GM19468 (cell line): ENCODE measurements around the gene LRRC36.

ENCODE experiments used
- ATAC-seq: cut with Tn5 transposase; IDR thresholded peaks from one replicate; pipeline ENCODE4 v1.9.1; 2021; ENCODE audit warnings: mild to moderate bottlenecking, moderate library complexity, moderate number of reproducible peaks; ENCODE audit not compliant: unreplicated experiment; ENCODE audit errors: extremely low read depth

Gene LRRC36, protein sequence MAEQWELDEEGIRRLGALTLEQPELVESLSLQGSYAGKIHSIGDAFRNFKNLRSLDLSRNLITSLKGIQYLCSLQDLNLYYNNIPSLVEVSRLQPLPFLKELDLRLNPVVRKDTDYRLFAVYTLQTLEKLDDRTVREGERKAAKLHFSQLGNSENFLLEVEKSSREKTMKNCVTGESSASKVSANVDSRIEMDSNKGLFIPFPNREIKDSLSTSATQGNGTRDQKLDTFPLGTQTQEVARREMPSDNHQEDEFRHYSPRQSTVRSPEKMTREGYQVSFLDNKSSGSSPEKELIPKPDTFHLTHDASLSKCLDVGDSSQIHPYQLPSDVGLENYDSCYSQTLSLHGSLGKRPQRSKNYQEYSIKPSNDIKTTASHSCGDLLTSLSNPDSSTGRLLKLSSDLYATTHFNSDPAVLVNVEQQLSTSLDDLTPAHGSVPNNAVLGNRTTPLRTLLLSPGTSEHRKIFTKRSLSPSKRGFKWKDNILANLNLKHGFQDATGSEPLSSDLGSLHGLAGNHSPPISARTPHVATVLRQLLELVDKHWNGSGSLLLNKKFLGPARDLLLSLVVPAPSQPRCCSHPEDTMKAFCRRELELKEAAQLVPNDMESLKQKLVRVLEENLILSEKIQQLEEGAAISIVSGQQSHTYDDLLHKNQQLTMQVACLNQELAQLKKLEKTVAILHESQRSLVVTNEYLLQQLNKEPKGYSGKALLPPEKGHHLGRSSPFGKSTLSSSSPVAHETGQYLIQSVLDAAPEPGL

GRCh38 chr16:67326472-67327309 is at the start of gene LRRC36, which contains the start of gene KCTD19:
LRRC36 (plus strand) TSS chr16:67326815; CDS start chr16:67326863, 48 bp downstream.
KCTD19 (minus strand) TSS chr16:67326741; CDS start chr16:67326707, 34 bp downstream.
- ATAC-seq: no peak

- ATAC-seq: no peak
Observed at GRCh38 chr16:67277294-67277998, 49.2 kb upstream of the LRRC36 start.

DNA sequence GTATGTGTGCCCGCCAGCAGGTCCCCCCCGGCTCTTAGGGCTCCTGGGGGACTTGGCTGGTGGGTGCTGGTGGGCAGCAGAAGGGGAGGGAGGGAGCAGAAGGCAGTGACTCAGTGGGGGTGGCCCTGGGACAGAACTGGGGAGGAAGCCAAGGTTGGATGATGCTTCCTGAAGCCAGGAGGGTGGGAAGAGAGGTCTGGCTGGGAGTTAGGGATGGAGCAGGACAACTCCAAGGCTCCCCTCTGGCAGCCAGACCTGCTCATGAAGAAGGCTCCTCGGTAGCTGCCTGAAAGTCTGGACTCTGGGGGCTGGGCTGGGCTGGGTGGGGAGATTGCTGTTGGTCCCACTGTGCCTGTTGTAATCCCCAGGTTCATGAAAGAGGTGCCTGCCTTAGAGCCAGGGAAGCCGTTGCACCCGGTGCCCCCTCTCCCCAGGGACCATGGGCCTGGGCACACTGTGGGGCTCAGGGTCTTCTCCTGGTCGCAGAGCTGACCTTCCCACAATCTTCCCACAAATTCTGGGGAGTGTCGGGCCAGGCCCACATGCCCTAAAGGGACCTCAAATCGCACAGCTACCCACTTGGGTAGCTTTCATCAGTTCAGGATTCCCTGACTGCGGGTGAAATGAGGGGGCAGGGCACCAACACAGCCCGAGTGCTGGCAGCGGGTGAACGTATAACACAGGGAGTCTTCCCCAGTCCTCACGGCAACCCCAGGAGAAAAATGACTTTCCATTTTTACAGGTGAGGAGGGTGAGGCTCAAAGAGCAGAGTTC is 48.4 kb upstream of the LRRC36 start:
- no peak for ATAC-seq

GRCh38 chr16:67278773-67279295 is 47.8 kb upstream of the LRRC36 start:
- ATAC-seq: no peak

DNA sequence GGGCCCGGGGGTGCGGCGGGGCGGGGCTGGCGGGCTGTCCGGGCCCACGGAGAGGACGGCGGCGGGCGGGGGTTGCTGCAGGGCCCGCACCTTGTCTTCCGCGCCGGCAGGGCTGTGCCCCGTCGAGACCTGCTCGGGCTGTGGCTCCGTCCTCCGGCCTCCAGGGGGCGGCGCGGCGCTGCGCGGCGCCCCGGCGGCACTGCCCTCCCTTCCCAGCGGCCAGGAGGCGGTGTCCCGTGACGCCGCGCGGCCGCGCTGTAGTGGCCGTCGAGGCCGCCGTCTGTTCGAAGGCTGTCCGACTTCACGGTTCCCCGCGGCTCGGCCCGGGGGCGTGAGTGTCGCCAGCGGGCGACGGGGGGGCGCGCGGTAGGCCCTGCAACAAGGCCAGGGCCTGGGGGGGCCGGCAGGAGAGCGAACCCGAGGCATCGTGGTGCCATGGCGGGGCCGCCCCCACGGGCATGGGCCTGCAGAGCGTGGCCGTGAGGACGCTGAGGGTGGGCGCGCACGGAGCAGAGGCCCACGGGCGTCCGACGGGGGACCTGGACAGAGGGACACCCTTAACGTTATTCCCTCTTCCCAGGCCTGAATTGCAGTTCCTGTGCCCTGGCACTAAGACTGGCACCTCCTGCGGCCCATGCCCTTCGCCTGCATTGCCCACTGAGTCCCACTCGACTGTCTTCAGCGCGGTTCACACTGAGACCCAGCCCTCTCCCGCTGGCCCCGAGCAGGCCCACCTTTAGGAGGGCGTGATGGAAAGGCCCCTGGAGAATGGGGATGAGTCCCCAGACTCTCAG is 47.1 kb upstream of the LRRC36 start, which contains the start of gene PLEKHG4:
TSS of gene PLEKHG4 (plus strand) at position 237 of the 794 bp plus-strand sequence. CDS start at position 750, 513 bp downstream.
- ATAC-seq: peak; percentile 71

- no peak for ATAC-seq
Observed at GRCh38 chr16:67280090-67281015, 46.3 kb upstream of the LRRC36 start.

DNA sequence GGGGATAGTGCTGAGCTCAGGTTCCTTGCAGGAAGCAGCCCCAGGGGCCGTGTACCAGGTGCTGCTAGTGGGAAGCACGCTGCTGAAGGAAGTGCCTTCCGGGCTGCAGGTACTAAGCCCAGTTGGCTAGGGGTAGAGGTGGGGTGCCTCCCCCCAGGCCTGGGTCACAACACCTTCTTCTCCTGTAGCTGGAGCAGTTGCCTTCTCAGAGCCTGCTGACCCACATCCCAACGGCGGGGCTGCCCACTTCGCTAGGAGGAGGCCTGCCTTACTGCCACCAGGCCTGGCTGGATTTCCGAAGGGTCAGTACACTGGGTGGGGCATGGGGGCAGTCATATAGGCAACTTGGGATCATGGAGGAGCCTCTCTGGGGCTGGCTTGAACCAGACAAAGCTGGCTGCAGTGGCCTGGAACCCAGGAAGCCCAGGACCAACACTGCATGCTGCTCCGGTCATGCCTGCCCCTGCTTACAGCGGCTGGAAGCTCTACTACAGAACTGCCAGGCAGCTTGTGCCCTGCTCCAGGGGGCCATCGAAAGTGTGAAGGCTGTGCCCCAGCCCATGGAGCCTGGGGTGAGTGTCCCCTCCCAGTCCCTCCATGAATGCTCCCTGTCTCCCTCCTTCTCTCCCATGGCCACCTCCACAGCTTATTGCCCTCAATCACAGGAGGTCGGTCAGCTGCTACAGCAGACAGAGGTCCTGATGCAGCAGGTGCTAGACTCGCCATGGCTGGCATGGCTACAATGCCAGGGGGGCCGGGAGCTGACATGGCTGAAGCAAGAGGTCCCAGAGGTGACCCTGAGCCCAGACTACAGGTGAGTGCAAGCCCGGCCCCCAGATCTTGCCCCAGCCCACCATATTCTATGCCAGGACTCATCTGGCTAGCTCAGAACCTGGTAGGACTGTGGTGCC is 44.8 kb upstream of the LRRC36 start:
- ATAC-seq: no peak

DNA sequence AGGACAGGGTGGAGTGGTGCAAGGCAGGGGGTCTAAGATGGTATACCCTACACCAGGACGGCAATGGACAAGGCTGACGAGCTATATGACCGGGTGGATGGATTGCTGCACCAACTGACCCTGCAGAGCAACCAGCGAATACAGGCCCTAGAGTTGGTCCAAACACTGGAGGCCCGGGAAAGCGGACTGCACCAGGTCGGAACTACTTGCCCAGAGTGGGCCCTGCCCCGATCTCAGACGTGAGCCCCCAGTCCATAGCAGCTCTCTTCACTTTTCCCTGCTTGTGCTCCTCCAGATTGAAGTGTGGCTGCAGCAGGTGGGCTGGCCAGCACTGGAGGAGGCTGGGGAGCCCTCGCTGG is 44.2 kb upstream of the LRRC36 start:
- no peak for ATAC-seq

- ATAC-seq: no peak
Observed at GRCh38 chr16:67283039-67283825, 43.4 kb upstream of the LRRC36 start.

DNA sequence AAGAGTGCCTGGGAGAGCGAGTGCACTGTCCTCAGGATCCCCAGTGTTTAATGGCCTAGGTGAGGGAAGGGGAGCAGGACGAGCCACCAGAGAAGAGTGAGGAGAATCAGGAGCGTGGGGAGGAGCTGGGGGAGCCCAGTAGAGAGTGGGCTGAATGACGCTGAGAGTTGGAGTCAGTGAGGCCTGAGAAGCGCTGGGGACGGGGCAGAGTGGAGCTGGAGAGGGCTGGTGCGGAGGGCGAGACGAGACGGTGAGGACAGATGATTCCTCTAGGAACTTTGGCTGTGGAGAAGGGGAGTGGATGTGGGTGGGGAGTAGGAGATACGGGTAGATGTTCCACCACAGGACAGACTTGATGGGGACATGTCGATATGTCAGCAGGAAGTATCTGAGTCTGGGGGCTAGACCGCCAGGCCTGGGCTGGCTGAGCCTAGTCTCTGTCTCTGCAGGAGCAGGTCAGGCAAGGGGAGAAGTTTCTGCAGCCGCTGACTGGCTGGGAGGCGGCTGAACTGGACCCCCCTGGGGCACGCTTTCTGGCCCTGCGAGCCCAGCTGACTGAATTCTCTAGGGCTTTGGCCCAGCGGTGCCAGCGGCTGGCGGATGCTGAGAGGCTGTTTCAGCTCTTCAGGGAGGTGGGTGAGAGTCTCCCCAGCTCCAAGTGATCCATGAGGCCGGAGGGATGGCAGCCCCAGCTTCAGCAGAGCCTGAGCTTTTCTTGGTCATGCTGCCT is 42.6 kb upstream of the LRRC36 start:
- no peak for ATAC-seq

DNA sequence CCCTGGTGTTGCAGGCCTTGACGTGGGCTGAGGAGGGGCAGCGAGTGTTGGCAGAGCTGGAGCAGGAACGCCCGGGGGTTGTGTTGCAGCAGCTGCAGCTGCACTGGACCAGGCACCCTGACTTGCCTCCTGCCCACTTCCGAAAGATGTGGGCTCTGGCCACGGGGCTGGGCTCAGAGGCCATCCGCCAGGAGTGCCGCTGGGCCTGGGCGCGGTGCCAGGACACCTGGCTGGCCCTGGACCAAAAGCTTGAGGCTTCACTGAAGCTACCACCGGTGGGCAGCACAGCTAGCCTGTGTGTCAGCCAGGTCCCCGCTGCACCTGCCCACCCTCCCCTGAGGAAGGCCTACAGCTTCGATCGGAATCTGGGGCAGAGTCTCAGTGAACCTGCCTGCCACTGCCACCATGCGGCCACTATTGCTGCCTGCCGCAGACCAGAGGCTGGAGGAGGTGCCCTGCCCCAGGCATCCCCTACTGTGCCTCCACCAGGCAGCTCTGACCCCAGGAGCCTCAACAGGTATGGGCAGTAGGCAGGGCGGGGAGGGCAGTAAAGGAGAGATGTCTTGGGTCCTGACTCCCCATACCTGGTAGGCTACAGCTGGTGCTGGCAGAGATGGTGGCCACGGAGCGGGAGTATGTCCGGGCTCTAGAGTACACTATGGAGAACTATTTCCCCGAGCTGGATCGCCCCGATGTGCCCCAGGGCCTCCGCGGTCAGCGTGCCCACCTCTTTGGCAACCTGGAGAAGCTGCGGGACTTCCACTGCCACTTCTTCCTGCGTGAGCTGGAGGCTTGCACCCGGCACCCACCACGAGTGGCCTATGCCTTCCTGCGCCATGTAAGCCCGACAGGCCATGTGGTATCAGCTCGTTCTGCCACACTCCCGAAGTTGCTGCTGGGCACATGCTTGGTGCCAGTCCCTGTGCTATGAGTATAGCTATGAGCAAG is 41.6 kb upstream of the LRRC36 start:
- ATAC-seq: no peak

DNA sequence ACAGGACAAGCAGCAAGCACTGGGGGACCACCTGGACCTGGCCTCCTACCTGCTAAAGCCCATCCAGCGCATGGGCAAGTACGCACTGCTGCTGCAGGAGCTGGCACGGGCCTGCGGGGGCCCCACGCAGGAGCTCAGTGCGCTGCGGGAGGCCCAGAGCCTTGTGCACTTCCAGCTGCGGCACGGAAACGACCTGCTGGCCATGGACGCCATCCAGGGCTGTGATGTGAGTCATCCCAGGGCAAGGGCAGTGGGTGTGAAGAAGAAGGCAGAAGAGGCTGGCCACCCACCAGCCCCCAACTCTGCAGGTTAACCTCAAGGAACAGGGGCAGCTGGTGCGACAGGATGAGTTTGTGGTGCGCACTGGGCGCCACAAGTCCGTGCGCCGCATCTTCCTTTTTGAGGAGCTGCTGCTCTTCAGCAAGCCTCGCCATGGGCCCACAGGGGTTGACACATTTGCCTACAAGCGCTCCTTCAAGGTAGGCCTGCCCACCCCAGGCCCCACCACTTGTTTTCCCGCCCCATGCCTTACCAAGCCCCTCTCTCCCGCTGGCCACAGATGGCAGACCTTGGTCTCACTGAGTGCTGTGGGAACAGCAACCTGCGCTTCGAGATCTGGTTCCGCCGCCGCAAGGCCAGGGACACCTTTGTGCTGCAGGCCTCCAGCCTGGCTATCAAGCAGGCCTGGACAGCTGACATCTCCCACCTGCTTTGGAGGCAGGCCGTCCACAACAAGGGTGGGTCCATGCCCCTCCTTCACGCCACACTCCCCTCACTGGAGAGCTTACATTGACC is 40.0 kb upstream of the LRRC36 start:
- no peak for ATAC-seq

GRCh38 chr16:67287960-67288359 is 38.7 kb upstream of the LRRC36 start:
- ATAC-seq: no peak
